OCI-M2 (cell line): ENCODE measurements around the gene EXO5.
A peak's percentile ranks its signal among the peaks of the same experiment; 100 is the strongest.
"Not testable (repeated sequence)": the region's sequence is repeated elsewhere in the genome, so short reads cannot be mapped to it uniquely, and the experiment has no call there.

ENCODE experiments used
- DNase-seq: peaks from one replicate; lab custom pipeline; 2025; ENCODE audit not compliant: unreplicated experiment; lab: John Stamatoyannopoulos, UW

The EXO5 gene, protein sequence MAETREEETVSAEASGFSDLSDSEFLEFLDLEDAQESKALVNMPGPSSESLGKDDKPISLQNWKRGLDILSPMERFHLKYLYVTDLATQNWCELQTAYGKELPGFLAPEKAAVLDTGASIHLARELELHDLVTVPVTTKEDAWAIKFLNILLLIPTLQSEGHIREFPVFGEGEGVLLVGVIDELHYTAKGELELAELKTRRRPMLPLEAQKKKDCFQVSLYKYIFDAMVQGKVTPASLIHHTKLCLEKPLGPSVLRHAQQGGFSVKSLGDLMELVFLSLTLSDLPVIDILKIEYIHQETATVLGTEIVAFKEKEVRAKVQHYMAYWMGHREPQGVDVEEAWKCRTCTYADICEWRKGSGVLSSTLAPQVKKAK

DNA sequence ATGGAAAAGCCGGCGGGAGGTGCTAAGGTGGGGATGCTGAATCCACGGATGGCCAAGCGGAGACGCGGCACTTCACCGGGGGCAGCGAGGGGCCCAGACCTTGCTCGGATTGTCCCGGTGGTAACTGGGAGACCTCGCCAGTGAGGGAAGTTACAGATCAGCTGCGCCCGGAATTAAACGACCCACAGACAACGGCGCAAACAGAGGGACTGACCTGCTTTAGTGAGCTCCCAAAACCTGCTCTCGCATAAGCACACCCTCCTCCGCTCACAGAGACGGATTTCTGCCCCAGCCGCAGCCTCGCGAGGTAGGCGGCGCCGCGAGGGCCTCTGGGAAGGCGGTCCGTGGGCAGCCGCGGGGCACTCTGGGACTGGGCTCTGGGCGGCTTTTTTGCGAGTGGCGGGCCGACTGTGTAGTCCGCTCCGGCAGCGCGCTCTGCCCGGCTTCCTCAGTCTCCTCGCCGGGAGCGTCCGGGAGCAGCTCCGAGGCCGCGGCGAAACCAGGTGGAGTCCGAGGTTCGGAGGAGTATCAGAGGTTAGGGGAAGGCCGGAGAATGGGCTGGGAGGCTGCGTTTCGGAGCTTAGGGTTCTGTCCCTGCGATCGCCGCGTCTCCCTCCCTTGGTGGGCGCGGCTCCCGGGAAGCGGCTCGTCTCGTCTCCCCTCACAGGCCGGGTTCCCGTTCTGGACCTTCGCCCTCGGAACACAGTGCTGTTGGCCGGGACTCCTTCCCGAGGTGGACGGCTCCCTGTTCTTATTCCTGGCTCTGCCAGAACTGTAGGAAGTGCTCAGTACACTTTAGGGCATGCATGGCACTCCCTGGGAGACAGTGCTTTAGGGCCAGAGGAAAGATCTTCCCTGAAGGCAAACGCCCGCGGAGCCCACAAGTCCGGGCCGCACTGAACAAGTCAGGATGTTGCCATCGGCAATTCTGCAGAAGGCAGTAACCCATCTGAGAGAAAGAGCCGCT is at the start of gene EXO5:
Gene EXO5, plus strand, starts transcription at position 393 of the 967 bp plus-strand sequence. CDS start 5,778 bp downstream, outside the sequence.
- DNase-seq: no peak

DNA sequence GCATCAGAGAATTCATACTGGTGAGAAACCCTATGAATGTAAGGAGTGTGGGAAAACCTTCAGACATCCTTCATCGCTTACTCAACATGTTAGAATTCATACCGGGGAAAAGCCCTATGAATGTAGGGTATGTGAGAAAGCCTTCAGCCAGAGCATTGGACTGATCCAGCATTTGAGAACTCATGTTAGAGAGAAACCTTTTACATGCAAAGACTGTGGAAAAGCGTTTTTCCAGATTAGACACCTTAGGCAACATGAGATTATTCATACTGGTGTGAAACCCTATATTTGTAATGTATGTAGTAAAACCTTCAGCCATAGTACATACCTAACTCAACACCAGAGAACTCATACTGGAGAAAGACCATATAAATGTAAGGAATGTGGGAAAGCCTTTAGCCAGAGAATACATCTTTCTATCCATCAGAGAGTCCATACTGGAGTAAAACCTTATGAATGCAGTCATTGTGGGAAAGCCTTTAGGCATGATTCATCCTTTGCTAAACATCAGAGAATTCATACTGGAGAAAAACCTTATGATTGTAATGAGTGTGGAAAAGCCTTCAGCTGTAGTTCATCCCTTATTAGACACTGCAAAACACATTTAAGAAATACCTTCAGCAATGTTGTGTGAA is 45.5 kb upstream of the EXO5 start:
- no peak for DNase-seq

DNA sequence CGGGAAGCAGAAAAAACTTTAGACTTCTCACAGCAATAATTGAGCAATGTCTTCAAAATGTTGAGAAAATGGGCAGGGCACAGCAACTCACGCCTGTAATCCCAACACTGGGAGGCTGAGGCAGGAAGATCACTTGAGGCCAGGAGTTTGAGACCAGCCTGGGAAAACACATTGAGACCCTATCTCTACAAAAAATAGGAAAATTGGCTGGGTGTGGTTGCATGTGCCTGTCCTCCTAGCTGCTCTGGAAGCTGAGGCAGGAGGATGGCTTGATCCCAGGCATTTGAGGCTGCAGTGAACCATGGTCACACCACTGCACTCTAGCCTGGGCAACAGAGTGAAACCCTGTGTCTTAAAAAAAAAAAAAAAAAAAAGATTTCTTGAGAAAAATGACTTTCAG is 39.2 kb upstream of the EXO5 start:
- DNase-seq: no peak

DNA sequence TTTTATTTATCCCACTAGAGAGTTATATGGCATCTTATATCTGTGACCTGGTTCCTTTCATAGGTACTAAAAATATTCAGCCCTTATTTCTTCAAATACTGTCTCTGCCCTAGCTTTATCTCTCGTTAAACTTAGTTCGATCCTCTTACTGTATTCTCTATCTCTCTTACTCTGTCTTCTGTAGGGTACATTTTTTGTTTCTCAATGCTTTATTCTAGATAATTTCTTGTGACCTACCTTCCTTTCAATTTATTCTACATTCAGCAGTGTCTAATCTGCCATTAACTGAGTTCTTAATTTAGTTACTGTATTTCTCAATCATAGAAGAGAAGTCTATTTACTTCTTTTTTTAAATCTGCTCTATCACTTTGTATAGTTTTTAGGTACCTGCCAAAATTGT is 33.3 kb upstream of the EXO5 start:
- DNase-seq: no peak

DNA sequence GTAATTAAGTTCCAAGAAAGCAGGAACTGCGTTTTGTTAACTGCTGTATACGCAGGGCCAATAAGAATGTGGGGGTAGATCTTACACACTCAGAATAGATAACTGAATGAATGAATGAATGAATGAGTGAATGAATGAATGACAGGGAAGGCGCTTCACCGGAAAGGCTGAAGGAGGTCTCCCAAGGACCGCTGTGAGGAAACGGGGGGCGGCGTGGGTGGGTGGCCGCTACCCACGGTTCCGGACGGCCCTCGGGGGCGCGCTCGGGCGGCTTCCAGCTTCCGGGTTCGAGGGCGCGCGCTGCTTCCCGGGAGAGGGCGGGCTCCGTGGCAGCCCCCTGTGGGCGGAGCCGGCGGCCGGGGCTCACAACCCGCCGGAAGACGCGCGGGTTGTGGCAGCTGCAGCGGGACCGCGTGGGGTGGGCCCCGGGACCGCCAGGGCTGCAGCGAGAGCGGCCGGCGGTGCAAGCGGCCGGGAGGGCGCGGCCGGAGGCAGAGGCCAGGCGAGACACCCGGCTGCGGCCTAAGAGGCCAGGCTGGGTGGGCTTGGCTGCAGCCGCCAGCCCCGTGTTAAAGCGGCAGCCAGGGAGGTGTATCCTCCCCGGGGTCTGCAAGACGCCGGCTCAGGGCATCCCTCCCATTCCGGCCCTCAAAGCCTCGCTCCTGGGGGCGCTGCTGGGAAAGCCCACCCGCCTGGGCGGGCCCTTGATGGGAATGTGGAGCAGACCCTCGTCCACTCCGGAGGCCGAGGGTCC is 31.5 kb upstream of the EXO5 start, which contains the start of gene ZFP69:
Gene ZFP69, plus strand, starts transcription at position 367 of the 754 bp plus-strand sequence. CDS start 2,072 bp downstream, outside the sequence.
- no peak for DNase-seq

DNA sequence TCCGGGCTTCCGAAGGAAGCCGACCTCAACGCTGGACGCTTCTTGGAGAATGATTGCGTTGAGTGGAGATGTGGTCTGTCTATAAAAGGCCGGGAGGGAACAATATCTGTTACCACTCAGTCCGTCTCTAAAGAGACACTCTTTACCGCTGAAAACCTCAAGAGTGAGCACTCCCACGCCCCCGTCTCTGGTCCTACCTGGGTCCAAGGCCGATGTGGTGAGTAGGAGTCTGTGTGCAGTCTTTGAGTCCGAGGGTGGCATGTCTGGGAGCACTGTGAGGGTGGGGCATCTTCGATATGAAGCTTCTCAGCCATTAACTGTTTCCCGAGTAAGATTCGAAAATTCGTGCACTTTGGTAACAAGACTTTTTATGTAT is 30.9 kb upstream of the EXO5 start:
- DNase-seq: no peak

DNA sequence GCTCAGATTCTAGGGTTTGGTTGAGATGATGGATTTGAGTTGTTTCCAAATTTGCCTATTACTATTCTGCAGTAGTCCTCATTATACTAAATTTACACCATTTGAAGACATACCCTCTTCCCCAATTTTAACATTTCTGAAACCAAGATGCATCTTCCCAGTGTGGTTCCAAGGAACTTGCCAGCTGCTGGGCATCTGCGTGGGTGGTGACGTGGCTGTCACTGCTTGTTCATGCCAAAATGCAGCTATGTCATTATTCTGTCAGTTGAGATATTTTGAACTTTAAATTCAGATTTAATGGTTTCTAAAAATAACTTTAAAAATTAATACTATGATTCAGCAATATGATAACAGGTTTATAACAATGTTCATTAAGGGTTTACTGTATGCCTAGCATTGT is 30.3 kb upstream of the EXO5 start:
- DNase-seq: no peak

DNA sequence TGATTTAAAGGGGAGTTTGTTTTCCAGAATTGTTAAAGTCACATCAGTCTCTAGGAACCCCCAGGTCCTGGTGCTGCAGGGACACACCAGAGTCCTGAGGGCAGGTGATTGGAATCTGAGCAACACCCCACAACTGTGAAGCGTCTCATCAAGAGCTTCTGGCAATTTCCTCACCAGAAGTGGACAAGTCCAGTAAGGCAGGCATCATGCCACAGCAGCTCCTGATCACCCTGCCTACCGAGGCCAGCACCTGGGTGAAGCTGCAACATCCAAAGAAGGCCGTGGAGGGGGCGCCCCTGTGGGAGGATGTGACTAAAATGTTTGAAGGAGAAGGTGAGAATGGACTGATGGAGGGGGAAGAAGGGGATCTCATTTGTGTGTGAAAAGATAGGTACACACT is 29.4 kb upstream of the EXO5 start:
- DNase-seq: no peak

DNA sequence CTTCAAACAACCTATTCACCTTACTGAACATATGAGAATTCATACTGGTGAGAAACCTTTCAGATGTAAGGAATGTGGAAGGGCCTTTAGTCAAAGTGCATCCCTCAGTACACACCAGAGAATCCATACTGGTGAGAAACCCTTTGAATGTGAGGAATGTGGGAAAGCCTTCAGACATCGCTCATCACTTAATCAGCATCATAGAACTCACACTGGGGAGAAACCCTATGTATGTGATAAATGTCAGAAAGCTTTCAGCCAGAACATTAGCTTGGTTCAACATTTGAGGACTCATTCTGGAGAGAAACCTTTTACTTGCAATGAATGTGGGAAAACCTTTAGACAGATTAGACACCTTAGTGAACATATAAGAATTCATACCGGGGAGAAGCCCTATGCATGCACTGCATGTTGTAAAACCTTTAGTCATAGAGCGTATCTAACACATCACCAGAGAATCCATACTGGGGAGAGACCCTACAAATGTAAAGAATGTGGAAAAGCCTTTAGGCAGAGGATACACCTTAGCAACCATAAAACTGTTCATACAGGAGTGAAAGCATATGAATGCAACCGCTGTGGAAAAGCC is 13.2 kb upstream of the EXO5 start:
- no peak for DNase-seq

DNA sequence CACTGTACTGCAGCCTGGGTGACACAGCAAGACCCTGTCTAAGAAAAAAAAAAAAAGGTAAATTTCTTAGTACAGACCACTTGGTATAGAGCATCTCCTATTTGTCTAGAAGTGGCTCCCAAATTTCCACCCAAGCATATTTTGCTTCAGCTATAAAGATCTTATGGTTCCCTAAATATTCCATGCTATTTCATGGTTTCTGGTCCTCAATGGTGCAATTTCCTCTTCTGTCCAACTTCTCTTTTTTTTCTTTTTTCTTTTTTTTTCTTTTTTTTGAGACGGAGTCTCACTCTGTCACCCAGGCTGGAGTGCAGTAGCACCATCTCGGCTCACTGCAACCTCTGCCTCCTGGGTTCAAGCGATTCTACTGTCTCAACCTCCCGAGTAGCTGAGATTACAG is 5.9 kb upstream of the EXO5 start:
- DNase-seq: not testable (repeated sequence)

DNA sequence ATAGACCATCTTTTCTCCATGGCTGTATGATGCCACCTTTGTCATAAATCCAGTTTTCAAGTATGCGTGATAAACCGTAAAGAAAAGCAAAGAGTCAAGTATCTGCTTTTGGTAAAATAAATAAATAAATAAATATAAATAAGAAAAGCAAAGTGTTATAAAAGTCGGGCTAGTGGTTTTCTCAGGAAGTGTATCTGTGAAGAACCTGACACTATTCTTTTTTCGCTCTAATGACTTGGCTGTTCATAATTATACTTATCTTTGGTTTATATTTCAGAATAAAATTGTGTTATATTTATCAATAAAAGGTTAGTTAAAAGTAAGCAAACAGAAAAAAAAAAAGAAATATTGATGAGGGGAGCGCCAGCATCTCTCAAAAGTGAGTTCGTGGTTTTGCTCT is 594 bp upstream of the EXO5 start:
- DNase-seq: no peak

DNA sequence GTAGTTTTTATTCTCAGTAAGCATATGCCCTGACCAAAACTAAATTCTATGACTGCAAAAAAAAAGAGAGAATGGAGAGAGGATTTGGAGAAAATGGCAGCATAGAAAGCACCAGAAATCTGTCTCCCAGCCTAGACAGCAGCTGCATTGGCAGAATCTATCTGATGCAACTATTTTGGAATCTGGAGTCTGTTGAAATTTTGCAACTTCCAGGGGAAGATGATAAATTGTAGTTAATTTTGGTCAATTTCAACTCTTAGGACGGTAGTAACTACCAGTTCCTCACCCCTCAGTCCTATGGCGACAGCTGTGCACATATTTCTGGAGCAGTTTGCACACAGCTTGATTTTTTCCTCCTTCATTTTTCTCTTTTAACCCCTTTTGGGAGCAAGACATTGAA is 10.9 kb downstream of the EXO5 start:
- no peak for DNase-seq

DNA sequence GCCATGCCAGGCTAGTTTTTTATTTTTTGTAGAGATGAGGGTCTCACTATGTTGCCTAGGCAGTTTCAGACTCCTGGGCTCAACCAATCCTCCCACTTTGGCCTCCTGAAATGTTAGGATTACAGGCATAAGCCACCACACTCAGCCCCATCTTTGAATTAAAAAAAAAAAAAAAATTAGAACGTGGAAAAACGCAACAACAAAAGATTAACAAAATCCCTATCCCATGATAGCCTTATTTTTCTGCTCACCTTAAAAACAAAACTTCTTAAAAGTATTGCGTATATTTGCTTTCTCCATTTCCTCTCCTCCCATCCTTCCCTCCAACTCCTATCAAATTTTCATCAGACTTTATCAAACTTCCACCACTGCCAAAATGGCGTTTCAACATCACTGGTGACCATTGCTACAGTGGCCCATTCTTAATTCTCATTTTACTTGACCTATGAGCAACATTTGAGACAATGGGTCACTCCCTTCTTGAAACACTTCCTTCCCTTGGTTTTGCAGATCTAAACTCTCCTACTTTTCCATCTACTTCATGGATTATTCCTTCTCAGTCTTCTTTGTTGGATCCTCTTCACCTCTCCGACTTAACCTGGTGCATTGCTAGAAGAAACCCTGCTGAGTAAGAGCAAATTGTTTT is 22.3 kb downstream of the EXO5 start:
- DNase-seq: peak; percentile 64

DNA sequence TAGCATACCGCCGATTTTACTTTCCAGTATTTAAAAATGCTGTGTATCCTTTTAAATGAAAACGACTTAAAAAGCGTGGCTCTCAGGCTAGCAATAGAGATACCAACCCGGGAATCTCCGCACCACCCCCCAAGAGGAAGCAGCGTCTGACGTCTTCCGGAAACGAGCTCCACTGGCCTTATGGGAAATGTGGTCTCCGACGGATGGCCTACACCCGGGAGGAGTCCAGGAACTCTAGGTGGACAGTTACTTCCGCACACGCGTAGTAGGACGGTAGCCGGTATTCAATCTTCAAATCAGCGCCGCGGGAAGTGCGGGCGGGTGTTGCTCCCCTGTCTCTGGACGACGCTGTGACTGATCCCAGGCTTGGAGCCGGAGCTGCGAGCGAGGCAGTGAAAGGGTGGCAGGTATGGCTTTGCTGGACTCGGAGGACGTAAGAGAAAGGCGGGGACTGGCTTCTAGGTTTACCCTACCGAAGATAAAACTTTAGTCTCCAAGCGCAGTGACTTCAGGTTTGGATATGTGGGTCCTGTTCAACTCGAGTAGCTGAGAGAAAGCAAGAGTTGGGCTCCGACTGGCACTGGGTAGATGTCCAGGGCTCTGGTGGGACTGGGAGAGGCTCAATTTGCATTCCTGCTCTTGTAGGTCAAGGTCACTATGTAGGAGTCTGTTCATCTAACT is 23.0 kb downstream of the EXO5 start, which contains the start of gene ZNF684:
Gene ZNF684, plus strand, starts transcription at position 257 of the 681 bp plus-strand sequence. CDS start 1,530 bp downstream, outside the sequence.
- DNase-seq: peak; percentile 64

DNA sequence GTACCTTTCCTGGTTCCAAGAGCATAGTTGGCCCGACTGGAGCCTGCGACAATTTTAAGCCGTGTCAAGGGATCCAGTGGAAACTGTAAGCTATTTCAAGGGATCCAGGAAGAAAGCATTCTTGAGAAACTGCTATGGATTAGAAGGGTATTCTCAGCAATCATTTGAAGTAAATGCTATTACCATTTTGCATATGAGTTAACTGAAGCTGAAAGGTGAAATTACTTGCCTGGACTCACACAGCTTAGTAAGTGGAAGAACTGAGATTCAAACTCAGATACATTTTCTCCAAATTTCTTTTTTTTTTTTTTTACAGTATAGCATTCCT is 23.5 kb downstream of the EXO5 start:
- no peak for DNase-seq

DNA sequence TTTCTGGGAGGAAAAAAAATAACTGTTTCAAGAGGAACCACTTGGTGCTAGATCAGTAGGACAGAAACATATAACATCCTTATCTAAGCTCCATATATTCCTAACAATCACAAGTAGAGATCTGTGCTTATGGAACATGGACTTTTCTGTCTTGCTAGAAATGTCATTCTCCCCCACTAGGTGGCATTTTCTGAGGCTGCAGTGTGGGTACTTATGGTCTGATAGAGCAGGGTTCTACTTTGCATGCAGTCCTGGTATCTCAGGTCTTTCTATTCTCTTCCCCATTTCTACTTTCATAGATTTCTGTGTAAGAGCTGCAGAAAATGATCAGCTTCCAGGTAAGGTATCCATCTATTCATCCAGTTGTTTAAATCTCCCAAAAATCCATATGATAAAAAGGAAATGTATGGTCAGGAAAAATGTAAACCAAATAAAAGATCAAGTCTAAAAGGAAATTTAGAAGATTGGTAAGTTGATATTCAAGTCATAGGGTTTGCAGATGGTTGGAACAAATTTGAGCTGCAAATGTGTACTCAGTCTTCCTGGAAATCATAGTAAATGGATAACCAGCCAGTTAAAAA is 24.4 kb downstream of the EXO5 start:
- no peak for DNase-seq

DNA sequence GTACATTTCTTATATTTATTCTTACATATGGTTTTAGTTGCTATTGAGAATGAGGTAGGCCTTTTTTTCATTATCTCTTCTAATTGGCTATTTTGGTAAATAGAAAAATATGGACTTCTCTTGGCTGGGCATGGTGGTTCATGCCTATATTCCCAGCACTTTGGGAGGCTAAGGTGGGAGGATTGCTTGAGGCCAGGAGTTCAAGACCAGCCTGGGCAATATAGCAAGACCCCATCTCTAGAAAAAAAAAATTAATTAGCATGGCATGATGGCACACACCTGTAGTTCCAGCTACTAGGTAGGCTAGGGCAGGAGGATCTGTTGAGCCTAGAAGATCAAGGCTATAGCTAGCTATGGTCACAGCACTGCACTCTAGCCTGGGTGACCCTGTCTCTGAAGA is 26.0 kb downstream of the EXO5 start:
- no peak for DNase-seq

DNA sequence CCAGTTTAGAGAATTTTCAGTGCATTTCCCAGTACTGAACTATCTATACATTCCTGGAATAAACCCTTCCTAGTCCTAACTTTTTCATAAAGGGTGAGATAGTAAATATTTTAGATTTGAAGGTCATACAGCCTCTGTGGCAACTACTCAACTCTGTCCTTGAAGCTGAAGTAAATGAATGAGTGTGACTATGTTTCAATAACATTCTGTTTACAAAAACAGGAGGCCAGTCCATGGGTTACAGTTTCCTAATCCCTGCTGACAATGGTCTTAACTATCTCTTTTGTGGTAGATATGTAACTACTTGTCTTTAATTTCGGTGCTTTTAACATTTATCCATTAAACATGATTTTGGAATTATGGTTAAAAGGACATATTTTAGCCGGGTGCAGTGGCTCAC is 27.2 kb downstream of the EXO5 start:
- no peak for DNase-seq

DNA sequence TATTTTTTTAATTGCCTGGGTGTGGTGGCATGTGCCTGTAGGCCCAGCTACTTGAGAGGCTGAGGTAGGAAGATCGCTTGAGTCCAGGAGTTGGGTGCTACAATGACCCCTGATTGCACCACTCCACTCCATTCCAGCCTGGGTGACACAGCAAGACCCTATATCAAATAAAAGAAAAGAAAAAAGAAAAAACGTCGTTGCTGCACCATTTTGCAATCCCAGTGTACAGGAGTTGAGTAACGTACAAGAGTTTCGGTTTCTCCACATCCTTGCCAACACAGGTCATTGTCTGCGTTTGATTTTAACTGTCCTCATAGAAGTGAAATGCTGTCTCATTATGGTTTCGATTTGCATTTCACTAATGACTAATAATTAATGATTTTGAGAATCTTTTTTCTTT is 30.8 kb downstream of the EXO5 start:
- no peak for DNase-seq
